ENCODE measurements around the gene RNF222.

Gene RNF222

GRCh38 chr17:8397636-8398035 is at the start of gene RNF222:
RNF222 (minus strand) TSS chr17:8397827; CDS start chr17:8393461, 4,366 bp downstream.
- DNase-seq, result no peak
- intact Hi-C loops (cut with DNase I), result no loop called here

- intact Hi-C loops (cut with DNase I), result no loop called here
- no peak for DNase-seq
Observed at GRCh38 chr17:8445536-8445935, 47.9 kb upstream of the RNF222 start.

- DNase-seq, result no peak
- intact Hi-C loops (cut with DNase I), result no loop called here
Observed at GRCh38 chr17:8444494-8444893, 46.9 kb upstream of the RNF222 start.

GRCh38 chr17:8443756-8444155 is 46.1 kb upstream of the RNF222 start:
- intact Hi-C loops (cut with DNase I), result no loop called here
- peak in 2 of 10 donors; percentile 21 to 67 for DNase-seq

GRCh38 chr17:8442310-8442709 is 44.7 kb upstream of the RNF222 start:
- intact Hi-C loops (cut with DNase I), result no loop called here
- DNase-seq, result no peak

- no peak for DNase-seq
- intact Hi-C loops (cut with DNase I), result no loop called here
Observed at GRCh38 chr17:8441690-8442089, 44.1 kb upstream of the RNF222 start.

- DNase-seq, result no peak
- intact Hi-C loops (cut with DNase I), result loop anchor here (5.0 kb wide), 2 partner anchors 57 to 193 kb away; partner anchors contain the start of genes MYH10 and RPL26
Observed at GRCh38 chr17:8439681-8440080, 42.1 kb upstream of the RNF222 start.

- intact Hi-C loops (cut with DNase I), result loop anchor here (5.0 kb wide), 2 partner anchors 56 to 194 kb away; partner anchors contain the start of genes MYH10 and RPL26
- no peak for DNase-seq
Observed at GRCh38 chr17:8438441-8438840, 40.8 kb upstream of the RNF222 start.

- DNase-seq, result no peak
- intact Hi-C loops (cut with DNase I), result loop anchor here (2.0 to 5.0 kb wide), 3 partner anchors 42 to 195 kb away; partner anchors contain the start of genes MYH10 and RPL26
Observed at GRCh38 chr17:8436844-8437171, 39.2 kb upstream of the RNF222 start.

- DNase-seq, result peak in 9 of 10 donors; percentile 33 to 92 (median 49)
- intact Hi-C loops (cut with DNase I), result loop anchor here (2.0 to 5.0 kb wide), 3 partner anchors 42 to 196 kb away; partner anchors contain the start of genes MYH10 and RPL26
Observed at GRCh38 chr17:8436169-8436843, 38.7 kb upstream of the RNF222 start.

- DNase-seq, result peak; percentile 98 to 100 (median 99)
- intact Hi-C loops (cut with DNase I), result loop anchor here (2.0 to 5.0 kb wide), 3 partner anchors 43 to 197 kb away; partner anchors contain the start of genes MYH10 and RPL26
Observed at GRCh38 chr17:8435245-8436168, 37.9 kb upstream of the RNF222 start, which contains the start of gene NDEL1. NDEL1 (plus strand) TSS chr17:8435884; CDS start chr17:8444272, 8,388 bp downstream.

GRCh38 chr17:8430966-8431365 is 33.3 kb upstream of the RNF222 start:
- DNase-seq, result no peak
- intact Hi-C loops (cut with DNase I), result no loop called here

GRCh38 chr17:8426802-8427201 is 29.2 kb upstream of the RNF222 start:
- DNase-seq, result no peak
- intact Hi-C loops (cut with DNase I), result no loop called here

- intact Hi-C loops (cut with DNase I), result no loop called here
- DNase-seq, result no peak
Observed at GRCh38 chr17:8426094-8426720, 28.6 kb upstream of the RNF222 start.

GRCh38 chr17:8421571-8421970 is 23.9 kb upstream of the RNF222 start:
- DNase-seq, result no peak
- intact Hi-C loops (cut with DNase I), result no loop called here

- DNase-seq, result no peak
Observed at GRCh38 chr17:8420041-8420934, 22.7 kb upstream of the RNF222 start.

GRCh38 chr17:8419305-8419704 is 21.7 kb upstream of the RNF222 start:
- intact Hi-C loops (cut with DNase I), result loop anchor here (10.0 kb wide), 1 partner anchor 475 kb away; no protein-coding TSS in a partner anchor
- no peak for DNase-seq

More at GRCh38 chr17:8420041-8420934, 22.7 kb upstream of the RNF222 start:
- intact Hi-C loops (cut with DNase I), result no loop called here

- intact Hi-C loops (cut with DNase I), result loop anchor here (10.0 kb wide), 1 partner anchor 476 kb away; no protein-coding TSS in a partner anchor
Observed at GRCh38 chr17:8418471-8418870, 20.8 kb upstream of the RNF222 start.

GRCh38 chr17:8417806-8418205 is 20.2 kb upstream of the RNF222 start:
- intact Hi-C loops (cut with DNase I), result loop anchor here (10.0 kb wide), 1 partner anchor 477 kb away; no protein-coding TSS in a partner anchor

More at GRCh38 chr17:8418471-8418870, 20.8 kb upstream of the RNF222 start:
- no peak for DNase-seq

More at GRCh38 chr17:8417806-8418205, 20.2 kb upstream of the RNF222 start:
- DNase-seq, result no peak
